ENCODE data around the gene SLC22A3. TPM values are rescaled to one million over a fixed set of nuclear protein-coding genes. Genes with fewer than 3 reads are reported as not detected.
"Not testable (repeated sequence)": the region's sequence is repeated elsewhere in the genome, so short reads cannot be mapped to it uniquely, and the experiment has no call there.

Gene SLC22A3
- total RNA-seq, 1 experiment from 2014 or later: not detected

DNA sequence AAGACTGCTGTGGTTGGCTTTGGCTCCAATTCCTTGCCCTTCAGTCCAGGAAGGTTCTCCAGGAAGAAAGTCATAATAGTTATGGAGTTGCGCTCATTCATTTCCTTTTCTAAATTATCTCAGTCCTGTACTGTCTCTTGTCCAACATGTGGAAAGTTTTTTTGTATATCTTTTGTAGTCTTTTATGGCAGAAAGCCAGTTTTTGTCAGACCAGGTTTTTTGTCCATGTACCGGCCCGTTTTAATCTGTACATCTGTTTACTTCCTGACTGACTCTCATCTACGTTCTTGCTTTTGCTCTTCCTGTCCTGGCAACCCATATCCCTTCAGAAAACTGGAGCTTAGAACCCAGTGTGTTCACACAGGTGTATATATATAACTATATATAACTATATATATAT, 127.9 kb downstream of the SLC22A3 start:
- not testable (repeated sequence) for H3K36me3 ChIP-seq; DNase-seq; H3K9me3 ChIP-seq (replicated peaks); H3K4me1 ChIP-seq; H3K4me3 ChIP-seq; H3K27ac ChIP-seq; H3K27me3 ChIP-seq

- not testable (repeated sequence) for DNase-seq; H3K4me1 ChIP-seq; H3K9me3 ChIP-seq (replicated peaks)
These were observed 128.9 kb downstream of the SLC22A3 start for GRCh38 chr6:160477072-160477471.

GRCh38 chr6:160477901-160478300, 129.7 kb downstream of the SLC22A3 start:
- H3K36me3 ChIP-seq: no peaks in the 10 kb centered on the region
- no peaks in the 10 kb centered on the region for H3K4me1 ChIP-seq
- H3K4me3 ChIP-seq: no peak overlapping the region
- H3K9me3 ChIP-seq (replicated peaks): no peaks in the 10 kb centered on the region
- no peak overlapping the region for H3K27ac ChIP-seq
- no peaks in the 10 kb centered on the region for H3K27me3 ChIP-seq
- no peak for DNase-seq

More at GRCh38 chr6:160477072-160477471, 128.9 kb downstream of the SLC22A3 start:
- H3K27me3 ChIP-seq, H3K4me3 ChIP-seq, H3K27ac ChIP-seq, H3K36me3 ChIP-seq: not testable (repeated sequence)

DNA sequence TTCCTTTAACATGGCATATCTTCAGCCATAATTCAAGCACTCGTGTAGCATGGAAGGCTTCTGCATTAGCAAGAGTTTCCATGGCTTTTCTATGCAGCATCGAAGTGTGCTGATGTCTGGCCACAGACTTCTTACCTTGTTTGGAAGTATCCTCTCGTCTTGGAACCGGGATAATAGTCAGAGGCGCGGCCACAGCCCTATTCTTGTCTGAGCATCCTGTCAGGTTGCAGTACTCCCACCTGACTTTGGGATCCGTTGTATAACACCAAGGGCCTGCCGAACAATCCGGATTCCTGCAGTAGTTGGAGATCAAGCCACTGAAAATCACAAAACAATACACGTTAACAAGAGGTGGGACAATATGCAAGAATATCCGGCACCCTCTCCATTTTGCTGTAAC, 138.9 kb downstream of the SLC22A3 start:
- Histone ChIP-seq H3K4me1 (no peaks in the 10 kb centered on the region), H3K9me3 (replicated peaks) (no peaks in the 10 kb centered on the region), H3K27me3 (peaks cover 2% of the 10 kb centered on the region; the same call in 1 of the 2 replicates), H3K36me3 (no peaks in the 10 kb centered on the region), H3K27ac (no peak overlapping the region), H3K4me3 (no peak overlapping the region)
- DNase-seq: no peak

DNA sequence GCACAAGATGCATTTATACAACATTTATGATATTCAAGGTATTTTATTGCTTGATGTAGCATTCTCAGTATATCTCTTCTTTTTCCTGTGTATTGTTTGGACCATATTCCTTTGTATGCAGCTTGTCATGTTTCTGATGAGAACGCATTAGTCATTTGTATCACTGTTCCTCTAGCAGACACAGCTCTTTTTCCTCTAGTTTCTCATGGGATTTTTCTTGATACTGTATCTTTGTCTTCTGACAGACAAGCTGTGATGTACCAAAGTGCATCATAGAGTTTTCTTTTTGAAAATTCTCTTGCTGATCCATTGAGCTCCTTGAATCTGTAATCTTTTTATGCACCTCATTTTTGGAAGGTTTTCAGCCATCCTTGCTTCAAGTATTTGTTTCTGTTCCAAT, 140.9 kb downstream of the SLC22A3 start:
- Histone ChIP-seq H3K27ac (no peak overlapping the region), H3K36me3 (no peaks in the 10 kb centered on the region), H3K27me3 (peaks cover 3% of the 10 kb centered on the region; the same call in 1 of the 2 replicates), H3K9me3 (replicated peaks) (no peaks in the 10 kb centered on the region), H3K4me3 (no peak overlapping the region), H3K4me1 (no peaks in the 10 kb centered on the region)
- no peak for DNase-seq

GRCh38 chr6:160494576-160494975, 146.4 kb downstream of the SLC22A3 start:
- H3K27ac ChIP-seq: no peak overlapping the region
- H3K27me3 ChIP-seq: peaks cover 3% of the 10 kb centered on the region; the same call in 1 of the 2 replicates
- no peak for DNase-seq
- no peaks in the 10 kb centered on the region for H3K9me3 ChIP-seq (replicated peaks)
- H3K36me3 ChIP-seq: no peaks in the 10 kb centered on the region
- no peaks in the 10 kb centered on the region for H3K4me1 ChIP-seq
- H3K4me3 ChIP-seq: no peak overlapping the region

DNA sequence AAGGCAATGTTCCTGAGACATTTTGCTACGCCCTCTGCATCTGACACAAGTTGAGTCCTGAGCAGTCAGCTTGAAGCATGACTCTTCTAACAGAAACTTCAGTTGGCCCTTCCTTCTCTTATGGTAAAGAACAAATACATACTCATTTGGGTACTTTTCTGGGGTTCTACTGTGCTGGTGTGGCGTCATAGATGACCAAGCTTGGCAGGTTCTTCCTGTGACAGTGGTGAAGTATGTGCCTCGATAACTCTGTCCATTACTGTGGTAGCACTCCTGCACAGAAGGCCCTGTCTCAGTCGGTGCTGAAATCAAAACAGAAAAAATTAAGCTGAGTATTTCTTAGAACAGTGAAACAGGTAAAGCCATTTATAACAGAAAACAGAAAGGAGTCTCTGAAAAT, 152.5 kb downstream of the SLC22A3 start:
- Histone ChIP-seq H3K36me3 (no peaks in the 10 kb centered on the region), H3K27ac (no peak overlapping the region)
- no peak for DNase-seq

More for the DNA sequence above, 152.5 kb downstream of the SLC22A3 start:
- H3K4me3 ChIP-seq: no peak overlapping the region
- H3K27me3 ChIP-seq: no peaks in the 10 kb centered on the region
- H3K4me1 ChIP-seq: no peaks in the 10 kb centered on the region
- H3K9me3 ChIP-seq (replicated peaks): 0 out of 2 replicates have a peak, but pooled peaks cover 5% of the 10 kb centered on the region

Other genes with a start within 250 kb of the SLC22A3 start
- gene SLC22A1, start 226.6 kb upstream of the SLC22A3 start, total RNA-seq (2014; rRNA removed; shearing (Covaris generic)): 0.20 and 0.49 TPM in 2 replicates
- 0.02 TPM in 1 of 2 replicates, not detected in the other for gene SLC22A2, start 89.6 kb upstream of the SLC22A3 start, total RNA-seq (2014; rRNA removed; shearing (Covaris generic))